PC-9 (cell line): ENCODE results near the gene ZSCAN5A.

ENCODE experiments used
- EZH2 ChIP-seq: fragments of 200-600 bp; sonication (generic); IDR thresholded peaks from 2 replicates; pipeline ENCODE4 v1.8.0; 2017; ENCODE audit warnings: antibody characterized with exemption, low read depth
- TF ChIP-seq, protein P1 (sequence below): fragments of 200-600 bp; sonication (generic); conservative IDR thresholded peaks from 2 replicates; pipeline ENCODE4 v1.6.1; 2017; ENCODE audit warnings: mixed run types, antibody characterized with exemption, mild to moderate bottlenecking, moderate library complexity

GRCh38 chr19:56355517-56355916 is 40.9 kb upstream of the ZSCAN5A start:
- TF ChIP-seq, protein P1, sequence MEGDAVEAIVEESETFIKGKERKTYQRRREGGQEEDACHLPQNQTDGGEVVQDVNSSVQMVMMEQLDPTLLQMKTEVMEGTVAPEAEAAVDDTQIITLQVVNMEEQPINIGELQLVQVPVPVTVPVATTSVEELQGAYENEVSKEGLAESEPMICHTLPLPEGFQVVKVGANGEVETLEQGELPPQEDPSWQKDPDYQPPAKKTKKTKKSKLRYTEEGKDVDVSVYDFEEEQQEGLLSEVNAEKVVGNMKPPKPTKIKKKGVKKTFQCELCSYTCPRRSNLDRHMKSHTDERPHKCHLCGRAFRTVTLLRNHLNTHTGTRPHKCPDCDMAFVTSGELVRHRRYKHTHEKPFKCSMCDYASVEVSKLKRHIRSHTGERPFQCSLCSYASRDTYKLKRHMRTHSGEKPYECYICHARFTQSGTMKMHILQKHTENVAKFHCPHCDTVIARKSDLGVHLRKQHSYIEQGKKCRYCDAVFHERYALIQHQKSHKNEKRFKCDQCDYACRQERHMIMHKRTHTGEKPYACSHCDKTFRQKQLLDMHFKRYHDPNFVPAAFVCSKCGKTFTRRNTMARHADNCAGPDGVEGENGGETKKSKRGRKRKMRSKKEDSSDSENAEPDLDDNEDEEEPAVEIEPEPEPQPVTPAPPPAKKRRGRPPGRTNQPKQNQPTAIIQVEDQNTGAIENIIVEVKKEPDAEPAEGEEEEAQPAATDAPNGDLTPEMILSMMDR: no peak
- TF ChIP-seq EZH2: no peak
